NCI-H345 (cell line): Measurements from ENCODE around the gene KLHL21.
"Not testable (repeated sequence)": the region's sequence is repeated elsewhere in the genome, so short reads cannot be mapped to it uniquely, and the experiment has no call there.

Experiments
- DNase-seq: peaks from one replicate; lab custom pipeline; 2025; lab: John Stamatoyannopoulos, UW

KLHL21 gene

GRCh38 chr1:6602669-6603237 lies at the start of gene KLHL21:
Gene KLHL21, minus strand, starts transcription at chr1:6602869. Its CDS starts 52 bp downstream, at chr1:6602817.
- DNase-seq = peak; percentile 61

- no peak for DNase-seq
Observed at GRCh38 chr1:6651909-6652308, 49.2 kb upstream of the KLHL21 start.

GRCh38 chr1:6648556-6648955 lies 45.9 kb upstream of the KLHL21 start:
- DNase-seq = no peak

GRCh38 chr1:6646499-6647148 lies 44.0 kb upstream of the KLHL21 start:
- no peak for DNase-seq

GRCh38 chr1:6645018-6645417 lies 42.3 kb upstream of the KLHL21 start:
- DNase-seq = no peak

- DNase-seq = not testable (repeated sequence)
Observed at GRCh38 chr1:6640867-6641266, 38.2 kb upstream of the KLHL21 start.

GRCh38 chr1:6638226-6638625 lies 35.6 kb upstream of the KLHL21 start:
- DNase-seq = no peak

- no peak for DNase-seq
Observed at GRCh38 chr1:6637770-6638169, 35.1 kb upstream of the KLHL21 start.

- not testable (repeated sequence) for DNase-seq
Observed at GRCh38 chr1:6636778-6637177, 34.1 kb upstream of the KLHL21 start.

- no peak for DNase-seq
Observed at GRCh38 chr1:6635910-6636760, 33.5 kb upstream of the KLHL21 start.

GRCh38 chr1:6635161-6635909 lies 32.7 kb upstream of the KLHL21 start:
- no peak for DNase-seq

GRCh38 chr1:6634371-6635052 lies 31.8 kb upstream of the KLHL21 start:
- DNase-seq = no peak

GRCh38 chr1:6632588-6633514 lies 30.2 kb upstream of the KLHL21 start:
- no peak for DNase-seq

GRCh38 chr1:6631058-6631457 lies 28.4 kb upstream of the KLHL21 start:
- DNase-seq = no peak

GRCh38 chr1:6630027-6630426 lies 27.4 kb upstream of the KLHL21 start:
- DNase-seq = no peak

- DNase-seq = no peak
Observed at GRCh38 chr1:6628971-6629479, 26.4 kb upstream of the KLHL21 start.

- DNase-seq = no peak
Observed at GRCh38 chr1:6627841-6628545, 25.3 kb upstream of the KLHL21 start.

GRCh38 chr1:6627031-6627430 lies 24.4 kb upstream of the KLHL21 start:
- no peak for DNase-seq

GRCh38 chr1:6625584-6626149 lies 23.0 kb upstream of the KLHL21 start:
- DNase-seq = no peak
